Activated CD8-positive, alpha-beta T cell treated with anti-CD3 and anti-CD28 coated beads for 36 hours (primary cell): ENCODE results near the gene LAD1. TPM values are rescaled to one million over a fixed set of nuclear protein-coding genes. Genes with fewer than 3 reads are reported as not detected.
A peak's percentile ranks its signal among the peaks of the same experiment; 100 is the strongest.

Experiments
- ATAC-seq: fragments of 200-7000 bp; cut with Tn5 transposase; one replicate; pipeline ENCODE4 v1.10.0; 2021; ENCODE audit warnings: mild to moderate bottlenecking, moderate library complexity
- CTCF ChIA-PET: fragments of 350-600 bp; sonication (Branson Sonifier 250); formaldehyde crosslinking; loops from one replicate; lab custom pipeline; 2021; ENCODE audit warnings: antibody characterized with exemption; lab: Charles Lee
- POLR2A ChIA-PET: fragments of 350-600 bp; sonication (Branson Sonifier 250); formaldehyde crosslinking; loops from one replicate; lab custom pipeline; 2021; ENCODE audit warnings: antibody characterized with exemption; lab: Charles Lee
- DNase-seq: peaks from one replicate; pipeline ENCODE4 v3.0.0-alpha.2; 2020
- H3K27ac Mint-ChIP-seq: one replicate; pipeline ENCODE4 v1.8.0; 2021; ENCODE audit warnings: mild to moderate bottlenecking, mixed read lengths
- H3K27me3 Mint-ChIP-seq: one replicate; pipeline ENCODE4 v1.8.0; 2021; ENCODE audit warnings: mixed read lengths
- H3K36me3 Mint-ChIP-seq: one replicate; pipeline ENCODE4 v1.8.0; 2021; ENCODE audit warnings: low read depth, mixed read lengths
- H3K4me1 Mint-ChIP-seq: one replicate; pipeline ENCODE4 v1.8.0; 2021; ENCODE audit warnings: low read depth, mixed read lengths
- H3K4me3 Mint-ChIP-seq: one replicate; pipeline ENCODE4 v1.8.0; 2021; ENCODE audit warnings: mild to moderate bottlenecking, moderate library complexity, mixed read lengths
- H3K9me3 Mint-ChIP-seq: one replicate; pipeline ENCODE4 v1.8.0; 2021; ENCODE audit warnings: mixed read lengths
- intact Hi-C: fragments of 100-400 bp; cut with micrococcal nuclease; formaldehyde crosslinking; loops from one replicate; pipeline ENCODE4 v1.10.0; 2022
- total RNA-seq, 2 experiments: library from RNA; stranded (reverse); gene quantifications; one replicate each; pipeline ENCODE4 v1.2.3, GENCODE V29; 2021
- TF ChIP-seq, protein P1 (sequence below): fragments of 200-600 bp; IDR thresholded peaks from one replicate; pipeline ENCODE4 v1.8.0; 2022; ENCODE audit warnings: antibody characterized with exemption, mild to moderate bottlenecking

Gene LAD1
- total RNA-seq, 2 experiments from 2014 or later = not detected

DNA sequence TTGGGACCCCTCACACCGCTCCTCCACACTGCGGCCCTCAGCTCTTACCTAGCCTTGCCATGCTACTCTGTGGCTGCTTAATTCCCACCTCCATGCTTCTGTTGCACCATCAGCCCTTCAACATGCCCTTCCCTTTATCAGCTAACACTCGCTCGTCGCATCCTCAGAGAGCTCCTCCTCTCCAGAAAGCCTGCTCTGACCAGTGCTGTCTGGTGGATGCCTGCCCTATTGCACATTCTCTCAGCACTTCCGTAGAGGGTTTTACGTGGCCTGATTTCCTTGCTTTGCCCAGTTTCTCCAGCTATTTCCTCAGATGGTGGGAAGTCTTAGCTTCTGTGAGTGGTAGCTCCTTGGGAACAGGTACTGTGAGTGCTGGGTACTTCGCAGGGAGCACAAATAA, 10.3 kb upstream of the LAD1 start:
- TF ChIP-seq, protein P1, sequence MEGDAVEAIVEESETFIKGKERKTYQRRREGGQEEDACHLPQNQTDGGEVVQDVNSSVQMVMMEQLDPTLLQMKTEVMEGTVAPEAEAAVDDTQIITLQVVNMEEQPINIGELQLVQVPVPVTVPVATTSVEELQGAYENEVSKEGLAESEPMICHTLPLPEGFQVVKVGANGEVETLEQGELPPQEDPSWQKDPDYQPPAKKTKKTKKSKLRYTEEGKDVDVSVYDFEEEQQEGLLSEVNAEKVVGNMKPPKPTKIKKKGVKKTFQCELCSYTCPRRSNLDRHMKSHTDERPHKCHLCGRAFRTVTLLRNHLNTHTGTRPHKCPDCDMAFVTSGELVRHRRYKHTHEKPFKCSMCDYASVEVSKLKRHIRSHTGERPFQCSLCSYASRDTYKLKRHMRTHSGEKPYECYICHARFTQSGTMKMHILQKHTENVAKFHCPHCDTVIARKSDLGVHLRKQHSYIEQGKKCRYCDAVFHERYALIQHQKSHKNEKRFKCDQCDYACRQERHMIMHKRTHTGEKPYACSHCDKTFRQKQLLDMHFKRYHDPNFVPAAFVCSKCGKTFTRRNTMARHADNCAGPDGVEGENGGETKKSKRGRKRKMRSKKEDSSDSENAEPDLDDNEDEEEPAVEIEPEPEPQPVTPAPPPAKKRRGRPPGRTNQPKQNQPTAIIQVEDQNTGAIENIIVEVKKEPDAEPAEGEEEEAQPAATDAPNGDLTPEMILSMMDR = no peak
- Mint-ChIP-seq H3K36me3 (no peaks in the 10 kb centered on the region), H3K9me3 (no peaks in the 10 kb centered on the region), H3K27ac (no peak overlapping the region), H3K4me3 (no peak overlapping the region), H3K27me3 (peaks cover 5% of the 10 kb centered on the region), H3K4me1 (no peaks in the 10 kb centered on the region)
- ChIA-PET CTCF (interaction anchor here (0.9 to 3.7 kb wide), 14 partner anchors 8 to 157 kb away, joined by 3 to 18 read pairs (median 4); no protein-coding TSS in a partner anchor), POLR2A (interaction anchor here (1.1 kb wide), 1 partner anchor 18 kb away, joined by 3 read pairs; no protein-coding TSS in a partner anchor)
- DNase-seq (no peak), ATAC-seq (no peak)
- intact Hi-C loops = no loop called here

DNA sequence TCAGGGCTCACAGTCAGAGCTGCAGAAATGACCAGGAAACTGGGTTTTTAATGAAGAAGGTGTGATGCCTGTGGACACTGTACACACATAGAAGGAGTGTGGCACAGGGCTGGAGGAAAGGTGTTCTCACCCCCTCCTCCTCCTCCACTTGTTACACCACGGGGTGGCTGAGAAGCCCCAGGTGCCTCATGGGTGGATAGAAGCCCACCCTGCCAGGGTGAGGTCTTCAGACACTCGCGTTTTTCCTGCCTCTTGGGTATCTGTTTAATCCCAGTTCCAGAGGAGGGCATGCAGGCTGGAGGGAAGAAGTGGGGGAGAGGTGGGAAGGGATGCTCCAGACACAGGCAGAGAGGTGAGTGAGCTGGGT, 9.7 kb upstream of the LAD1 start:
- ATAC-seq (no peak), DNase-seq (no peak)
- POLR2A ChIA-PET = interaction anchor here (1.1 kb wide), 1 partner anchor 17 kb away, joined by 3 read pairs; no protein-coding TSS in a partner anchor
- CTCF ChIA-PET = interaction anchor here (0.9 to 3.7 kb wide), 13 partner anchors 9 to 157 kb away, joined by 3 to 18 read pairs (median 4); no protein-coding TSS in a partner anchor
- Mint-ChIP-seq H3K9me3 (no peaks in the 10 kb centered on the region), H3K4me3 (no peak overlapping the region), H3K27me3 (peaks cover 5% of the 10 kb centered on the region), H3K27ac (no peak overlapping the region), H3K36me3 (no peaks in the 10 kb centered on the region), H3K4me1 (no peaks in the 10 kb centered on the region)
- TF ChIP-seq, protein P1 = no peak
- intact Hi-C loops = no loop called here

DNA sequence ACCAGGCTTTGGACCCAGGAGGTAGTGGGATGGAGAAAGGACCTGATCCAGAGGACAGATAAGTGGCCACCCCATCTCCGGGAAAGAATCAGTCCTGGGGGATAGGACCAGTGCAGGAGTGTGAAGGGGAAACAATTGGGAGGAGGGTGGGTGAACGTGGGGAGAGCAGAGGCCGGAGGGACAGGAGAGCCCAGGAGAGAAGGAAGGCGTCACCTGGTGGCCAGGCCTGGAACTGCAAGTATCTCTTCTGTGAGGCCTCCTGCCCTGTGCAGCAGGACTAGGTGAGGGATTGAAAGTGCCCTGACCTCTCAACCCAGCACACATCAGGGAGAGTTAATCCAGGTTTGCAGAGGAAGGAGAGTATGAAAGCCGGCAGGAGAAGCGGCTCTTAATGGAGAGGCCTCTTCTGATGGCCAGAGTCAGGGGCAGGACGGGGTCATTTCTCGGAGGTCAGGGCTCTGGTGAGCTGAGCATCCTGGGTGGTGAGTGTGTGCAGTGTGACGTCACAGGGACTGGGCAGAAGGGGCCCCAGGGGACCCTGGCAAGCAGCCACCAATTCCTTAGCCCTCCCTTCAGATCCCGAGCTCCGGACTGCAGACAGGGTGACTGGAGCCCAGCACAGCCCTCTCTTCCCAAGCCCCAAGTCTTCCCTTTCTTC, 9.2 kb upstream of the LAD1 start:
- no peak overlapping the region for H3K4me3 Mint-ChIP-seq
- POLR2A ChIA-PET = no interaction called here
- no peak overlapping the region for H3K27ac Mint-ChIP-seq
- H3K27me3 Mint-ChIP-seq = peaks cover 5% of the 10 kb centered on the region
- H3K4me1 Mint-ChIP-seq = no peaks in the 10 kb centered on the region
- H3K9me3 Mint-ChIP-seq = no peaks in the 10 kb centered on the region
- ATAC-seq (peak; percentile 96), DNase-seq (peak; percentile 88)
- no peaks in the 10 kb centered on the region for H3K36me3 Mint-ChIP-seq
- CTCF ChIA-PET = interaction anchor here (0.9 to 3.7 kb wide), 14 partner anchors 8 to 156 kb away, joined by 3 to 18 read pairs (median 4); no protein-coding TSS in a partner anchor
- TF ChIP-seq, protein P1 = peak; percentile 95
- intact Hi-C loops = no loop called here

DNA sequence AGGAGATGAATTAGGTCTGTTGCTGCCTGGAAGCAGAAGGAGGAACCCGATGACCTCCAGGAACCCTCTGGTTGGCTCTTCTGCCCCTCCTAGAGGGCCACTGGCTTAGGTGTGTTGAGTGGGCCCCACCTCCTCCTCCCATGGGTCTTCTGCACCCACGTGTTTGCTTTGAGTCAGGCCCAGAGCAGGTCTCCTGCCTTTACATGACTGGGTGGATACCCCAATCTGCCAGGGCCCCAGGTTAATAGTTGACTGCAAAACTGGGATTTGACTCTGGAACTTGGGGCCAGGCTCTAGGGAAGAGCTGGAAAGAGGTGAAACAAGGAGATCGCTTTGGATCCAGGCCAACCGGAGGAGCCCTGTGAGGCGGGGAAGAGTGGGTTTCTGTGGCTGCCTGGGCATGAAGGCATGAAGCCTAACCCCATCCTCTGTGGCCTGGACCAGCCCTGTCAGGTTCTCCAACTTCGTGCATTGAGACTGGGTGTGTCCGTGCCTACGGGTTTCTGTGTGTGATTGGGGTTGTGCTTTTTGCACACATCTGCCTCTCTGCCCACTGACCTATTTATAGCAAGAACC, 7.8 kb upstream of the LAD1 start:
- intact Hi-C loops = no loop called here
- no peaks in the 10 kb centered on the region for H3K4me1 Mint-ChIP-seq
- H3K27me3 Mint-ChIP-seq = peaks cover 5% of the 10 kb centered on the region
- ChIA-PET CTCF (interaction anchor here (0.7 to 3.6 kb wide), 10 partner anchors 11 to 153 kb away, joined by 3 to 20 read pairs (median 4); no protein-coding TSS in a partner anchor), POLR2A (no interaction called here)
- H3K36me3 Mint-ChIP-seq = no peaks in the 10 kb centered on the region
- TF ChIP-seq, protein P1 = no peak
- no peak overlapping the region for H3K27ac Mint-ChIP-seq
- no peak for ATAC-seq
- DNase-seq = no peak
- no peaks in the 10 kb centered on the region for H3K9me3 Mint-ChIP-seq
- no peak overlapping the region for H3K4me3 Mint-ChIP-seq

DNA sequence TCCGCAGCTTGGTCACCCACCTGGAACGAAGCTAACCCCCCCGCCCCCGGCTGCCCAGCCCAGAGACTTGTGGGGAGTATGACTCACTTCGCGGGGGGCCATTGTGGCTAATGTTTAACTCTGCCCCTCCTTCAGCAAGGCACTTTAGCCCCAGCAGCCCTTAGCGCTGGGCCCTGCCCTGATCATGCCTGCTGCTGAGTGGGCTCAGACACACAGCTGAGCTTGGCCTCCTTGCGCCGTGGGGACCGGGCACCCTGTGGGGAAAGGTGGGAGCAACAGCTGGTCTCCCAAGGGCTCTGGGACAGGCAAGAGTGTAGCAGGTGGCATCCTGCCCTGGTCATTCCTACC, 6.3 kb upstream of the LAD1 start:
- DNase-seq (no peak), ATAC-seq (no peak)
- TF ChIP-seq, protein P1 = no peak
- ChIA-PET POLR2A (interaction anchor here (1.2 kb wide), 1 partner anchor 8 kb away, joined by 3 read pairs; no protein-coding TSS in a partner anchor), CTCF (interaction anchor here (1.0 to 3.6 kb wide), 7 partner anchors 17 to 151 kb away, joined by 3 to 20 read pairs (median 4); no protein-coding TSS in a partner anchor)
- intact Hi-C loops = no loop called here
- no peak overlapping the region for H3K27ac Mint-ChIP-seq
- peaks cover 9% of the 10 kb centered on the region for H3K27me3 Mint-ChIP-seq
- H3K4me3 Mint-ChIP-seq = no peak overlapping the region
- no peaks in the 10 kb centered on the region for H3K4me1 Mint-ChIP-seq
- no peaks in the 10 kb centered on the region for H3K36me3 Mint-ChIP-seq
- H3K9me3 Mint-ChIP-seq = no peaks in the 10 kb centered on the region
